HEK293 (cell line): ENCODE results near the gene CABP7.

Experiments used
- CTCF ChIA-PET: fragments of 350-600 bp; formaldehyde crosslinking; extraction: SDS; loops from one replicate; lab custom pipeline; 2021; ENCODE audit warnings: antibody characterized with exemption; lab: Yijun Ruan, JAX
- POLR2A ChIA-PET: fragments of 300-600 bp; formaldehyde crosslinking; extraction: SDS; loops from one replicate; lab custom pipeline; 2020; ENCODE audit warnings: antibody characterized with exemption, inconsistent platforms; lab: Yijun Ruan, JAX
- H3K27ac ChIP-seq: fragments of 200-500 bp; sonication (Bioruptor generic); 2 replicates; pipeline ENCODE4 v1.5.1; 2014; ENCODE audit warnings: low read depth, low read length, control low read depth, inconsistent platforms; ENCODE audit errors: extremely low read depth
- H3K36me3 ChIP-seq, 2 experiments: fragments of 200-500 bp in 1 of 2; sonication (Bioruptor generic) in 1 of 2; 1 replicate in 1 of 2; 2 replicates in 1 of 2; pipeline ENCODE4 v1.5.1; 2014 to 2017; ENCODE audit warnings: inconsistent platforms in 2 of 2, low read length in 2 of 2; ENCODE audit not compliant: control insufficient read depth in 2 of 2, insufficient read depth in 1 of 2
- H3K4me1 ChIP-seq: fragments of 200-500 bp; sonication (Bioruptor generic); 2 replicates; pipeline ENCODE4 v1.5.1; 2014; ENCODE audit warnings: mild to moderate bottlenecking, low read length, inconsistent platforms; ENCODE audit not compliant: control insufficient read depth, insufficient read depth
- H3K4me3 ChIP-seq: 2 replicates; pipeline ENCODE4 v1.5.1; 2011; ENCODE audit warnings: low read depth, mild to moderate bottlenecking, control low read depth, low read length, moderate library complexity
- H3K9me3 ChIP-seq: fragments of 200-500 bp; sonication (Bioruptor generic); 2 replicates; pipeline ENCODE4 v1.5.1; 2014; ENCODE audit warnings: low read depth, low read length, inconsistent platforms; ENCODE audit not compliant: control insufficient read depth, insufficient read depth
- IKZF3 ChIP-seq: fragments of 450-650 bp; IDR thresholded peaks from 2 replicates; pipeline ENCODE4 v1.5.0; 2018; ENCODE audit warnings: missing biosample characterization, mild to moderate bottlenecking, missing genetic modification characterization, moderate library complexity
- KLF1 ChIP-seq: fragments of 450-650 bp; formaldehyde crosslinking; IDR thresholded peaks from 2 replicates; pipeline ENCODE4 v1.5.1; 2016; ENCODE audit warnings: missing biosample characterization, missing genetic modification characterization
- MZF1 ChIP-seq: fragments of 450-650 bp; formaldehyde crosslinking; IDR thresholded peaks from 2 replicates; pipeline ENCODE4 v1.5.1; 2017; ENCODE audit warnings: missing biosample characterization, missing genetic modification characterization, borderline replicate concordance
- RBAK ChIP-seq: fragments of 450-650 bp; formaldehyde crosslinking; IDR thresholded peaks from 2 replicates; pipeline ENCODE4 v1.5.1; 2016; ENCODE audit warnings: missing biosample characterization, missing genetic modification characterization
- SCRT1 ChIP-seq: fragments of 450-650 bp; formaldehyde crosslinking; IDR thresholded peaks from 2 replicates; pipeline ENCODE4 v1.5.1; 2016; ENCODE audit warnings: missing biosample characterization, missing genetic modification characterization, borderline replicate concordance
- SP3 ChIP-seq: fragments of 450-650 bp; formaldehyde crosslinking; IDR thresholded peaks from 2 replicates; pipeline ENCODE4 v1.5.1; 2016; ENCODE audit warnings: missing biosample characterization, missing genetic modification characterization
- TRIM28 ChIP-seq: IDR thresholded peaks from 2 replicates; pipeline ENCODE4 v1.6.1; 2011; ENCODE audit warnings: low read length, control low read depth, borderline replicate concordance
- ZIC2 ChIP-seq: fragments of 450-650 bp; formaldehyde crosslinking; IDR thresholded peaks from 2 replicates; pipeline ENCODE4 v1.5.1; 2016; ENCODE audit warnings: missing biosample characterization, missing genetic modification characterization
- ZNF19 ChIP-seq: fragments of 450-650 bp; formaldehyde crosslinking; IDR thresholded peaks from 2 replicates; pipeline ENCODE4; 2016; ENCODE audit warnings: missing biosample characterization, missing genetic modification characterization, low read depth
- ZNF2 ChIP-seq: fragments of 450-650 bp; formaldehyde crosslinking; IDR thresholded peaks from 2 replicates; pipeline ENCODE4 v1.5.1; 2016; ENCODE audit warnings: missing biosample characterization, missing genetic modification characterization
- ZNF211 ChIP-seq: fragments of 450-650 bp; formaldehyde crosslinking; IDR thresholded peaks from 2 replicates; pipeline ENCODE4 v1.5.1; 2016; ENCODE audit warnings: low read depth, missing biosample characterization, missing genetic modification characterization
- ZNF623 ChIP-seq: fragments of 450-650 bp; formaldehyde crosslinking; IDR thresholded peaks from 2 replicates; pipeline ENCODE4 v1.5.1; 2016; ENCODE audit warnings: missing biosample characterization, missing genetic modification characterization
- ZNF626 ChIP-seq: fragments of 450-650 bp; sonication (Bioruptor Pico); formaldehyde crosslinking; IDR thresholded peaks from 2 replicates; pipeline ENCODE4 v1.5.1; 2018; ENCODE audit warnings: missing biosample characterization, missing genetic modification characterization, inconsistent platforms
- ZNF658 ChIP-seq: fragments of 450-650 bp; formaldehyde crosslinking; IDR thresholded peaks from 2 replicates; pipeline ENCODE4; 2016; ENCODE audit warnings: missing biosample characterization, missing genetic modification characterization
- ZNF660 ChIP-seq: fragments of 450-650 bp; IDR thresholded peaks from 2 replicates; pipeline ENCODE4 v1.5.1; 2018; ENCODE audit warnings: missing biosample characterization, mild to moderate bottlenecking, missing genetic modification characterization
- ZNF777 ChIP-seq: fragments of 450-650 bp; formaldehyde crosslinking; IDR thresholded peaks from 2 replicates; pipeline ENCODE4 v1.5.1; 2017; ENCODE audit warnings: missing biosample characterization, missing genetic modification characterization, borderline replicate concordance
- ZSCAN23 ChIP-seq: fragments of 450-650 bp; formaldehyde crosslinking; IDR thresholded peaks from 2 replicates; pipeline ENCODE4 v1.5.1; 2016; ENCODE audit warnings: missing biosample characterization, missing genetic modification characterization
- TF ChIP-seq, protein P1 (sequence below): fragments of 450-650 bp; formaldehyde crosslinking; IDR thresholded peaks from 2 replicates; pipeline ENCODE4 v1.5.1; 2016; ENCODE audit warnings: missing biosample characterization, missing genetic modification characterization
- TF ChIP-seq, protein P2 (sequence below): fragments of 450-650 bp; formaldehyde crosslinking; IDR thresholded peaks from 2 replicates; pipeline ENCODE4 v1.5.1; 2016; ENCODE audit warnings: missing biosample characterization, missing genetic modification characterization
- TF ChIP-seq, protein P3 (sequence below): fragments of 450-650 bp; formaldehyde crosslinking; IDR thresholded peaks from 2 replicates; pipeline ENCODE4 v1.5.1; 2016; ENCODE audit warnings: missing biosample characterization, missing genetic modification characterization, low read depth
- TF ChIP-seq, protein P4 (sequence below): fragments of 450-650 bp; formaldehyde crosslinking; IDR thresholded peaks from 2 replicates; pipeline ENCODE4 v1.5.1; 2017; ENCODE audit warnings: missing biosample characterization, missing genetic modification characterization
- TF ChIP-seq, protein P5 (sequence below): sonication (generic); formaldehyde crosslinking; IDR thresholded peaks from 2 replicates; pipeline ENCODE4 v1.8.1; 2022; ENCODE audit warnings: mild to moderate bottlenecking, moderate library complexity, missing genetic modification reagents
- TF ChIP-seq, protein P6 (sequence below): fragments of 450-650 bp; formaldehyde crosslinking; IDR thresholded peaks from 2 replicates; pipeline ENCODE4 v1.5.1; 2017; ENCODE audit warnings: missing biosample characterization, missing genetic modification characterization
- TF ChIP-seq, protein P7 (sequence below): fragments of 450-650 bp; formaldehyde crosslinking; IDR thresholded peaks from 2 replicates; pipeline ENCODE4 v1.5.1; 2016; ENCODE audit warnings: missing biosample characterization, missing genetic modification characterization

CABP7 gene

DNA sequence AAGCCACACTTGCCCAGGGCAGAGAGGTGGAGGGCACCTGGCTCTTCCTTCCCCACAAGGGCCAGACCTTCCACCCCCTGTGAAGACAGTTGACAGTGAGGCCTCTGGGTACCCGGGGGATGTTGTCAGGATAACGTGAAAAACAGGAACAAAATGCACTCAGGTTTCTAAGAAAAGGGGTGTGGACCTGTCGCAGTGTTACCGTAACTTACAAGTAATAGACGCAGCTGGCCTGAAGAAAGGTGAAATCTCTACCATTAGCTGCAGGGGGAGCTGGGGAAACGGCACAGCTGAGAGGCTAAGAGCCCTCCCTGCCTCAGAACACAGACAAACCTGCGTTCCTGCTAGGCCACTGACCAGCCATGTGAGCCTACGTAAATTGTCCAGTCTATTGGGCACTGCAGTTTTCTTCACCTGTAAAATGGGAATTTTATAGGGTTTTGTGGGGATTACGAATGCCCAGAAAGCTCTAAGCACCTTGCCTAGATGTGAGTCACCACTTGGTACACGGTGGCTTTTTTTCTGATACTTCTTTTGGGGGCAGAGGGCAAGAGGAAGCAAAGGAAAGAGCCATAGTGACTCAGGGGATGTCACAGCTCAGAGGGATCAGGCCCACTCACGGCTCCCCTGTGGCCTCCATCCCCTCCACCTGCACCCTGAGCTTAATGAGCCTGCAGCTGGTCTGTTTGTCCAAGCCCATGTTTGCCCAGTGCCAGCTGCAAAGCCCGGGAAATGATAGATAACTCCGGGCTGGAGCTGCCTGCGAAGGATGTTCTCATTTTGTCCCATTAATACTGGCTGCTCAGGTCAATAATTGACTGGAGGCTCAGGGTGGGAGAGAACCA, 18.4 kb upstream of the CABP7 start:
- no peaks in the 10 kb centered on the region for H3K9me3 ChIP-seq
- H3K36me3 ChIP-seq: peaks cover 0 to 5% of the 10 kb centered on the region in 2 experiments; a peak in 2 of 3 replicates
- POLR2A ChIA-PET: interaction anchor here (0.9 to 2.0 kb wide), 3 partner anchors 12 to 65 kb away, joined by 3 to 7 read pairs (median 3); partner anchors contain the start of genes UQCR10 and ZMAT5
- CTCF ChIA-PET: interaction anchor here (0.6 to 4.2 kb wide), 13 partner anchors 12 to 1646 kb away, joined by 3 to 20 read pairs (median 3); no protein-coding TSS in a partner anchor
- H3K4me1 ChIP-seq: peaks cover 20% of the 10 kb centered on the region
- H3K4me3 ChIP-seq: no peak overlapping the region
- no peak overlapping the region for H3K27ac ChIP-seq
- no peak for TF ChIP-seq ZNF623
- TF ChIP-seq ZNF19 (tag by site-specific recombination): no peak
- TF ChIP-seq SCRT1: peak; percentile 78; the same call in 1 of the 2 replicates
- TF ChIP-seq, protein P1, sequence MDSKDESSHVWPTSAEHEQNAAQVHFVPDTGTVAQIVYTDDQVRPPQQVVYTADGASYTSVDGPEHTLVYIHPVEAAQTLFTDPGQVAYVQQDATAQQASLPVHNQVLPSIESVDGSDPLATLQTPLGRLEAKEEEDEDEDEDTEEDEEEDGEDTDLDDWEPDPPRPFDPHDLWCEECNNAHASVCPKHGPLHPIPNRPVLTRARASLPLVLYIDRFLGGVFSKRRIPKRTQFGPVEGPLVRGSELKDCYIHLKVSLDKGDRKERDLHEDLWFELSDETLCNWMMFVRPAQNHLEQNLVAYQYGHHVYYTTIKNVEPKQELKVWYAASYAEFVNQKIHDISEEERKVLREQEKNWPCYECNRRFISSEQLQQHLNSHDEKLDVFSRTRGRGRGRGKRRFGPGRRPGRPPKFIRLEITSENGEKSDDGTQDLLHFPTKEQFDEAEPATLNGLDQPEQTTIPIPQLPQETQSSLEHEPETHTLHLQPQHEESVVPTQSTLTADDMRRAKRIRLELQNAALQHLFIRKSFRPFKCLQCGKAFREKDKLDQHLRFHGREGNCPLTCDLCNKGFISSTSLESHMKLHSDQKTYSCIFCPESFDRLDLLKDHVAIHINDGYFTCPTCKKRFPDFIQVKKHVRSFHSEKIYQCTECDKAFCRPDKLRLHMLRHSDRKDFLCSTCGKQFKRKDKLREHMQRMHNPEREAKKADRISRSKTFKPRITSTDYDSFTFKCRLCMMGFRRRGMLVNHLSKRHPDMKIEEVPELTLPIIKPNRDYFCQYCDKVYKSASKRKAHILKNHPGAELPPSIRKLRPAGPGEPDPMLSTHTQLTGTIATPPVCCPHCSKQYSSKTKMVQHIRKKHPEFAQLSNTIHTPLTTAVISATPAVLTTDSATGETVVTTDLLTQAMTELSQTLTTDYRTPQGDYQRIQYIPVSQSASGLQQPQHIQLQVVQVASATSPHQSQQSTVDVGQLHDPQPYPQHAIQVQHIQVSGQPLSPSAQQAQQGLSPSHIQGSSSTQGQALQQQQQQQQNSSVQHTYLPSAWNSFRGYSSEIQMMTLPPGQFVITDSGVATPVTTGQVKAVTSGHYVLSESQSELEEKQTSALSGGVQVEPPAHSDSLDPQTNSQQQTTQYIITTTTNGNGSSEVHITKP (tag by site-specific recombination): no peak
- no peak for TF ChIP-seq ZSCAN23 (tag by site-specific recombination)
- no peak for TF ChIP-seq IKZF3
- TF ChIP-seq, protein P2, sequence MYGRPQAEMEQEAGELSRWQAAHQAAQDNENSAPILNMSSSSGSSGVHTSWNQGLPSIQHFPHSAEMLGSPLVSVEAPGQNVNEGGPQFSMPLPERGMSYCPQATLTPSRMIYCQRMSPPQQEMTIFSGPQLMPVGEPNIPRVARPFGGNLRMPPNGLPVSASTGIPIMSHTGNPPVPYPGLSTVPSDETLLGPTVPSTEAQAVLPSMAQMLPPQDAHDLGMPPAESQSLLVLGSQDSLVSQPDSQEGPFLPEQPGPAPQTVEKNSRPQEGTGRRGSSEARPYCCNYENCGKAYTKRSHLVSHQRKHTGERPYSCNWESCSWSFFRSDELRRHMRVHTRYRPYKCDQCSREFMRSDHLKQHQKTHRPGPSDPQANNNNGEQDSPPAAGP (tag by site-specific recombination): no peak
- TF ChIP-seq MZF1 (tag by site-specific recombination): 0 out of 2 replicates have a peak, but pooled peaks have one; percentile 16
- no peak for TF ChIP-seq RBAK (tag by site-specific recombination)
- TF ChIP-seq, protein P3, sequence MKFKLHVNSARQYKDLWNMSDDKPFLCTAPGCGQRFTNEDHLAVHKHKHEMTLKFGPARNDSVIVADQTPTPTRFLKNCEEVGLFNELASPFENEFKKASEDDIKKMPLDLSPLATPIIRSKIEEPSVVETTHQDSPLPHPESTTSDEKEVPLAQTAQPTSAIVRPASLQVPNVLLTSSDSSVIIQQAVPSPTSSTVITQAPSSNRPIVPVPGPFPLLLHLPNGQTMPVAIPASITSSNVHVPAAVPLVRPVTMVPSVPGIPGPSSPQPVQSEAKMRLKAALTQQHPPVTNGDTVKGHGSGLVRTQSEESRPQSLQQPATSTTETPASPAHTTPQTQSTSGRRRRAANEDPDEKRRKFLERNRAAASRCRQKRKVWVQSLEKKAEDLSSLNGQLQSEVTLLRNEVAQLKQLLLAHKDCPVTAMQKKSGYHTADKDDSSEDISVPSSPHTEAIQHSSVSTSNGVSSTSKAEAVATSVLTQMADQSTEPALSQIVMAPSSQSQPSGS (tag by site-specific recombination): no peak
- no peak for TF ChIP-seq ZNF626 (tag by site-specific recombination)
- TF ChIP-seq ZIC2 (tag by site-specific recombination): peak; percentile 7; the same call in 1 of the 2 replicates
- 0 out of 2 replicates have a peak, but pooled peaks have one; percentile 25 for TF ChIP-seq TRIM28
- TF ChIP-seq ZNF660 (tag by site-specific recombination): no peak
- TF ChIP-seq, protein P4, sequence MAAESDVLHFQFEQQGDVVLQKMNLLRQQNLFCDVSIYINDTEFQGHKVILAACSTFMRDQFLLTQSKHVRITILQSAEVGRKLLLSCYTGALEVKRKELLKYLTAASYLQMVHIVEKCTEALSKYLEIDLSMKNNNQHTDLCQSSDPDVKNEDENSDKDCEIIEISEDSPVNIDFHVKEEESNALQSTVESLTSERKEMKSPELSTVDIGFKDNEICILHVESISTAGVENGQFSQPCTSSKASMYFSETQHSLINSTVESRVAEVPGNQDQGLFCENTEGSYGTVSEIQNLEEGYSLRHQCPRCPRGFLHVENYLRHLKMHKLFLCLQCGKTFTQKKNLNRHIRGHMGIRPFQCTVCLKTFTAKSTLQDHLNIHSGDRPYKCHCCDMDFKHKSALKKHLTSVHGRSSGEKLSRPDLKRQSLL (tag by site-specific recombination): no peak
- TF ChIP-seq ZNF777 (tag by site-specific recombination): no peak
- TF ChIP-seq, protein P5, sequence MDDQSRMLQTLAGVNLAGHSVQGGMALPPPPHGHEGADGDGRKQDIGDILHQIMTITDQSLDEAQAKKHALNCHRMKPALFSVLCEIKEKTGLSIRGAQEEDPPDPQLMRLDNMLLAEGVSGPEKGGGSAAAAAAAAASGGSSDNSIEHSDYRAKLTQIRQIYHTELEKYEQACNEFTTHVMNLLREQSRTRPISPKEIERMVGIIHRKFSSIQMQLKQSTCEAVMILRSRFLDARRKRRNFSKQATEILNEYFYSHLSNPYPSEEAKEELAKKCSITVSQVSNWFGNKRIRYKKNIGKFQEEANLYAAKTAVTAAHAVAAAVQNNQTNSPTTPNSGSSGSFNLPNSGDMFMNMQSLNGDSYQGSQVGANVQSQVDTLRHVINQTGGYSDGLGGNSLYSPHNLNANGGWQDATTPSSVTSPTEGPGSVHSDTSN (CRISPR knock-in tag): no peak
- no peak for TF ChIP-seq ZNF658 (tag by site-specific recombination)
- TF ChIP-seq, protein P6, sequence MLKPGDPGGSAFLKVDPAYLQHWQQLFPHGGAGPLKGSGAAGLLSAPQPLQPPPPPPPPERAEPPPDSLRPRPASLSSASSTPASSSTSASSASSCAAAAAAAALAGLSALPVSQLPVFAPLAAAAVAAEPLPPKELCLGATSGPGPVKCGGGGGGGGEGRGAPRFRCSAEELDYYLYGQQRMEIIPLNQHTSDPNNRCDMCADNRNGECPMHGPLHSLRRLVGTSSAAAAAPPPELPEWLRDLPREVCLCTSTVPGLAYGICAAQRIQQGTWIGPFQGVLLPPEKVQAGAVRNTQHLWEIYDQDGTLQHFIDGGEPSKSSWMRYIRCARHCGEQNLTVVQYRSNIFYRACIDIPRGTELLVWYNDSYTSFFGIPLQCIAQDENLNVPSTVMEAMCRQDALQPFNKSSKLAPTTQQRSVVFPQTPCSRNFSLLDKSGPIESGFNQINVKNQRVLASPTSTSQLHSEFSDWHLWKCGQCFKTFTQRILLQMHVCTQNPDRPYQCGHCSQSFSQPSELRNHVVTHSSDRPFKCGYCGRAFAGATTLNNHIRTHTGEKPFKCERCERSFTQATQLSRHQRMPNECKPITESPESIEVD (tag by site-specific recombination): no peak
- TF ChIP-seq SP3: no peak
- TF ChIP-seq ZNF2: peak; percentile 99
- no peak for TF ChIP-seq ZNF211 (tag by site-specific recombination)
- TF ChIP-seq KLF1 (tag by site-specific recombination): no peak
- TF ChIP-seq, protein P7, sequence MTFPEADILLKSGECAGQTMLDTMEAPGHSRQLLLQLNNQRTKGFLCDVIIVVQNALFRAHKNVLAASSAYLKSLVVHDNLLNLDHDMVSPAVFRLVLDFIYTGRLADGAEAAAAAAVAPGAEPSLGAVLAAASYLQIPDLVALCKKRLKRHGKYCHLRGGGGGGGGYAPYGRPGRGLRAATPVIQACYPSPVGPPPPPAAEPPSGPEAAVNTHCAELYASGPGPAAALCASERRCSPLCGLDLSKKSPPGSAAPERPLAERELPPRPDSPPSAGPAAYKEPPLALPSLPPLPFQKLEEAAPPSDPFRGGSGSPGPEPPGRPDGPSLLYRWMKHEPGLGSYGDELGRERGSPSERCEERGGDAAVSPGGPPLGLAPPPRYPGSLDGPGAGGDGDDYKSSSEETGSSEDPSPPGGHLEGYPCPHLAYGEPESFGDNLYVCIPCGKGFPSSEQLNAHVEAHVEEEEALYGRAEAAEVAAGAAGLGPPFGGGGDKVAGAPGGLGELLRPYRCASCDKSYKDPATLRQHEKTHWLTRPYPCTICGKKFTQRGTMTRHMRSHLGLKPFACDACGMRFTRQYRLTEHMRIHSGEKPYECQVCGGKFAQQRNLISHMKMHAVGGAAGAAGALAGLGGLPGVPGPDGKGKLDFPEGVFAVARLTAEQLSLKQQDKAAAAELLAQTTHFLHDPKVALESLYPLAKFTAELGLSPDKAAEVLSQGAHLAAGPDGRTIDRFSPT (tag by site-specific recombination): no peak
